H1 (cell line): ENCODE measurements around the gene ARHGAP42.
"Not testable (repeated sequence)": the region's sequence is repeated elsewhere in the genome, so short reads cannot be mapped to it uniquely, and the experiment has no call there.

Experiments
- ATF3 ChIP-seq: IDR thresholded peaks from 2 replicates; pipeline ENCODE4 v1.6.1; 2011; ENCODE audit warnings: low read depth, mild to moderate bottlenecking, low read length; ENCODE audit not compliant: insufficient read depth
- BCL11A ChIP-seq, 2 experiments: IDR thresholded peaks; one replicate each; pipeline ENCODE4 v1.6.1; 2011; ENCODE audit warnings: low read depth in 2 of 2, low read length in 2 of 2, mild to moderate bottlenecking in 2 of 2
- BRCA1 ChIP-seq: IDR thresholded peaks from 2 replicates; pipeline ENCODE4 v1.6.1; 2012; ENCODE audit warnings: low read depth, low read length, improper control_type of control experiment
- CHD2 ChIP-seq: IDR thresholded peaks from 2 replicates; pipeline ENCODE4 v1.6.1; 2012; ENCODE audit warnings: low read length, improper control_type of control experiment
- CTCF ChIP-seq, 3 experiments: IDR thresholded peaks; 1 replicate in 2 of 3; 2 replicates in 1 of 3; pipeline versions ENCODE4 v1.5.1 to v1.6.1; 2011; ENCODE audit warnings: low read length in 3 of 3, mild to moderate bottlenecking in 3 of 3, inconsistent platforms in 2 of 3, low read depth in 1 of 3, moderate library complexity in 1 of 3; ENCODE audit not compliant: insufficient read depth in 1 of 3; ENCODE audit errors: control extremely low read depth in 1 of 3
- JUND ChIP-seq: IDR thresholded peaks from 2 replicates; pipeline ENCODE4 v1.6.1; 2011; ENCODE audit warnings: mild to moderate bottlenecking, improper control_type of control experiment, low read length
- MAFK ChIP-seq: IDR thresholded peaks from 2 replicates; pipeline ENCODE4 v1.6.1; 2012; ENCODE audit warnings: low read depth, mild to moderate bottlenecking, improper control_type of control experiment, low read length
- NRF1 ChIP-seq: IDR thresholded peaks from 2 replicates; pipeline ENCODE4 v1.6.1; 2011; ENCODE audit warnings: mild to moderate bottlenecking, low read depth, low read length, improper control_type of control experiment
- POLR2A ChIP-seq, 2 experiments: IDR thresholded peaks; 1 replicate in 1 of 2; 2 replicates in 1 of 2; pipeline ENCODE4 v1.6.1; 2011; ENCODE audit warnings: low read depth in 2 of 2, low read length in 2 of 2, mild to moderate bottlenecking in 2 of 2; ENCODE audit errors: control extremely low read depth in 1 of 2
- POLR2AphosphoS5 ChIP-seq: IDR thresholded peaks from 2 replicates; pipeline ENCODE4 v1.6.1; 2011; ENCODE audit warnings: low read depth, low read length
- SUZ12 ChIP-seq: fragments of 200-600 bp; sonication (generic); IDR thresholded peaks from 2 replicates; pipeline ENCODE4 v1.6.1; 2012; ENCODE audit warnings: mild to moderate bottlenecking, inconsistent platforms, low read length, moderate library complexity, mixed read lengths
- TAF1 ChIP-seq: IDR thresholded peaks from 2 replicates; pipeline ENCODE4 v1.6.1; 2011; ENCODE audit warnings: mild to moderate bottlenecking, low read depth, low read length
- TEAD4 ChIP-seq: IDR thresholded peaks from 2 replicates; pipeline ENCODE4 v1.6.1; 2012; ENCODE audit warnings: low read depth, low read length, inconsistent platforms, mixed read lengths
- ZNF274 ChIP-seq: IDR thresholded peaks from 2 replicates; pipeline ENCODE4 v1.7.0; 2012; ENCODE audit warnings: low read length, borderline replicate concordance; ENCODE audit errors: extremely low read depth

GRCh38 chr11:100750566-100750891 is 63.4 kb downstream of the ARHGAP42 start:
- TF ChIP-seq CHD2; NRF1; JUND; POLR2A (IDR thresholded peaks at IDR 0.05; ENCODE audit: control extremely low read depth in 1 of 2, low read depth in 2 of 2, low read length in 2 of 2); SUZ12; CTCF (IDR thresholded peaks at IDR 0.05; ENCODE audit: control extremely low read depth in 1 of 3, insufficient read depth in 1 of 3, low read depth in 1 of 3, low read length in 3 of 3); TAF1; ATF3; MAFK; BCL11A (IDR thresholded peaks at IDR 0.05; ENCODE audit: low read depth in 2 of 2, low read length in 2 of 2); TEAD4; POLR2AphosphoS5; BRCA1; ZNF274: not testable (repeated sequence)
